Measurements from ENCODE around the gene MYH11. TPM values are rescaled to one million over a fixed set of nuclear protein-coding genes. Genes with fewer than 3 reads are reported as not detected.

MYH11 gene
- polyA plus RNA-seq, 1 donor from 2014 or later: not detected

GRCh38 chr16:15667091-15667742, 189.6 kb downstream of the MYH11 start:
- TF ChIP-seq, protein P1, sequence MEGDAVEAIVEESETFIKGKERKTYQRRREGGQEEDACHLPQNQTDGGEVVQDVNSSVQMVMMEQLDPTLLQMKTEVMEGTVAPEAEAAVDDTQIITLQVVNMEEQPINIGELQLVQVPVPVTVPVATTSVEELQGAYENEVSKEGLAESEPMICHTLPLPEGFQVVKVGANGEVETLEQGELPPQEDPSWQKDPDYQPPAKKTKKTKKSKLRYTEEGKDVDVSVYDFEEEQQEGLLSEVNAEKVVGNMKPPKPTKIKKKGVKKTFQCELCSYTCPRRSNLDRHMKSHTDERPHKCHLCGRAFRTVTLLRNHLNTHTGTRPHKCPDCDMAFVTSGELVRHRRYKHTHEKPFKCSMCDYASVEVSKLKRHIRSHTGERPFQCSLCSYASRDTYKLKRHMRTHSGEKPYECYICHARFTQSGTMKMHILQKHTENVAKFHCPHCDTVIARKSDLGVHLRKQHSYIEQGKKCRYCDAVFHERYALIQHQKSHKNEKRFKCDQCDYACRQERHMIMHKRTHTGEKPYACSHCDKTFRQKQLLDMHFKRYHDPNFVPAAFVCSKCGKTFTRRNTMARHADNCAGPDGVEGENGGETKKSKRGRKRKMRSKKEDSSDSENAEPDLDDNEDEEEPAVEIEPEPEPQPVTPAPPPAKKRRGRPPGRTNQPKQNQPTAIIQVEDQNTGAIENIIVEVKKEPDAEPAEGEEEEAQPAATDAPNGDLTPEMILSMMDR (IDR thresholded peaks at IDR 0.05; ENCODE audit: poor library complexity, severe bottlenecking): no peak
- TF ChIP-seq REST (IDR thresholded peaks at IDR 0.05; ENCODE audit: borderline replicate concordance) (no peak), TAF1 (IDR thresholded peaks at IDR 0.05; ENCODE audit: low read depth) (no peak), SMC3 (conservative IDR thresholded peaks at IDR 0.05; ENCODE audit: poor library complexity) (no peak), POLR2AphosphoS5 (IDR thresholded peaks at IDR 0.05) (no peak), EP300 (conservative IDR thresholded peaks at IDR 0.05; ENCODE audit: poor library complexity, severe bottlenecking) (no peak), EZH2 (IDR thresholded peaks at IDR 0.05; ENCODE audit: borderline replicate concordance, insufficient read depth, low read length, poor library complexity, severe bottlenecking) (no peak), MXI1 (conservative IDR thresholded peaks at IDR 0.05; ENCODE audit: poor library complexity, severe bottlenecking) (no peak), RAD21 (conservative IDR thresholded peaks at IDR 0.05) (no peak)
- Histone ChIP-seq H3K4me2 (ENCODE audit: low read length) (no peak overlapping the region), H3K9me3 (ENCODE audit: low read length) (no peaks in the 10 kb centered on the region), H3K9ac (ENCODE audit: low read length) (no peak overlapping the region), H3K36me3 (ENCODE audit: insufficient read depth, low read length) (no peaks in the 10 kb centered on the region), H4K20me1 (ENCODE audit: insufficient read depth) (no peaks in the 10 kb centered on the region), H3K4me3 (ENCODE audit: low read length) (no peak overlapping the region), H3K9me2 (ENCODE audit: insufficient read depth, low read length) (no peaks in the 10 kb centered on the region), H3K79me2 (replicated peaks; ENCODE audit: insufficient read depth, low read length) (no peaks in the 10 kb centered on the region), H2AFZ (ENCODE audit: low read depth, low read length) (no peak overlapping the region), H3K27ac (ENCODE audit: low read length) (no peak overlapping the region), H3K27me3 (ENCODE audit: insufficient read depth, low read depth, low read length) (no peaks in the 10 kb centered on the region), H3F3A (ENCODE audit: insufficient read depth, low read length, poor library complexity, severe bottlenecking) (no peaks in the 10 kb centered on the region)

GRCh38 chr16:15665107-15665506, 191.7 kb downstream of the MYH11 start:
- Histone ChIP-seq H3K27me3 (ENCODE audit: insufficient read depth, low read depth, low read length) (no peaks in the 10 kb centered on the region), H3K4me2 (ENCODE audit: low read length) (no peak overlapping the region), H3K27ac (ENCODE audit: low read length) (no peak overlapping the region), H3F3A (ENCODE audit: insufficient read depth, low read length, poor library complexity, severe bottlenecking) (no peaks in the 10 kb centered on the region), H3K4me3 (ENCODE audit: low read length) (no peak overlapping the region), H2AFZ (ENCODE audit: low read depth, low read length) (no peak overlapping the region), H3K9me2 (ENCODE audit: insufficient read depth, low read length) (no peaks in the 10 kb centered on the region), H4K20me1 (ENCODE audit: insufficient read depth) (no peaks in the 10 kb centered on the region), H3K9me3 (ENCODE audit: low read length) (no peaks in the 10 kb centered on the region), H3K79me2 (replicated peaks; ENCODE audit: insufficient read depth, low read length) (no peaks in the 10 kb centered on the region), H3K9ac (ENCODE audit: low read length) (no peak overlapping the region), H3K36me3 (ENCODE audit: insufficient read depth, low read length) (no peaks in the 10 kb centered on the region)
- TF ChIP-seq TAF1 (IDR thresholded peaks at IDR 0.05; ENCODE audit: low read depth) (no peak), EP300 (conservative IDR thresholded peaks at IDR 0.05; ENCODE audit: poor library complexity, severe bottlenecking) (no peak), EZH2 (IDR thresholded peaks at IDR 0.05; ENCODE audit: borderline replicate concordance, insufficient read depth, low read length, poor library complexity, severe bottlenecking) (no peak), POLR2AphosphoS5 (IDR thresholded peaks at IDR 0.05) (no peak), RAD21 (conservative IDR thresholded peaks at IDR 0.05) (no peak)
- TF ChIP-seq, protein P1 (IDR thresholded peaks at IDR 0.05; ENCODE audit: poor library complexity, severe bottlenecking): no peak

Measured in neural cell (in vitro differentiated cells).